ENCODE data around the gene SLC6A3. TPM values are rescaled to one million over a fixed set of nuclear protein-coding genes. Genes with fewer than 3 reads are reported as not detected.

SLC6A3 gene
- total RNA-seq, 1 donor: not detected

- no peak overlapping the region for H2AFZ ChIP-seq (ENCODE audit: low read length)
- no peaks in the 10 kb centered on the region for H3K36me3 ChIP-seq (ENCODE audit: insufficient read depth, low read length)
- H3K27me3 ChIP-seq (ENCODE audit: insufficient read depth, low read length): no peaks in the 10 kb centered on the region
- TF ChIP-seq CTCF (IDR thresholded peaks at IDR 0.05; ENCODE audit: extremely low read depth, low read depth, low read length): no peak
- no peak overlapping the region for H3K4me2 ChIP-seq (ENCODE audit: insufficient read depth, low read length)
- H3K27ac ChIP-seq (ENCODE audit: low read depth, low read length): no peak overlapping the region
- no peaks in the 10 kb centered on the region for H3K4me1 ChIP-seq (ENCODE audit: insufficient read depth, low read length)
- no peaks in the 10 kb centered on the region for H3K79me2 ChIP-seq (ENCODE audit: insufficient read depth, low read length)
- H3K4me3 ChIP-seq (ENCODE audit: insufficient read depth, low read length): no peak overlapping the region
- H4K20me1 ChIP-seq (ENCODE audit: insufficient read depth, low read length): no peaks in the 10 kb centered on the region
- H3K9me3 ChIP-seq (ENCODE audit: low read depth, low read length): no peaks in the 10 kb centered on the region
- no peak for DNase-seq (ENCODE audit: insufficient read length, low spot score, missing footprints)
Observed at GRCh38 chr5:1413211-1413610, 32.0 kb downstream of the SLC6A3 start.

GRCh38 chr5:1412621-1413020 lies 32.6 kb downstream of the SLC6A3 start:
- H3K79me2 ChIP-seq (ENCODE audit: insufficient read depth, low read length): no peaks in the 10 kb centered on the region
- H3K27ac ChIP-seq (ENCODE audit: low read depth, low read length): no peak overlapping the region
- H3K4me3 ChIP-seq (ENCODE audit: insufficient read depth, low read length): no peak overlapping the region
- H3K4me1 ChIP-seq (ENCODE audit: insufficient read depth, low read length): no peaks in the 10 kb centered on the region
- DNase-seq (ENCODE audit: insufficient read length, low spot score, missing footprints): no peak
- no peak overlapping the region for H2AFZ ChIP-seq (ENCODE audit: low read length)
- no peaks in the 10 kb centered on the region for H4K20me1 ChIP-seq (ENCODE audit: insufficient read depth, low read length)
- no peaks in the 10 kb centered on the region for H3K9me3 ChIP-seq (ENCODE audit: low read depth, low read length)
- peaks cover 2% of the 10 kb centered on the region for H3K27me3 ChIP-seq (ENCODE audit: insufficient read depth, low read length)
- no peaks in the 10 kb centered on the region for H3K36me3 ChIP-seq (ENCODE audit: insufficient read depth, low read length)
- TF ChIP-seq CTCF (IDR thresholded peaks at IDR 0.05; ENCODE audit: extremely low read depth, low read depth, low read length): no peak
- H3K4me2 ChIP-seq (ENCODE audit: insufficient read depth, low read length): no peak overlapping the region

GRCh38 chr5:1412163-1412562 lies 33.1 kb downstream of the SLC6A3 start:
- no peak overlapping the region for H3K27ac ChIP-seq (ENCODE audit: low read depth, low read length)
- H3K9me3 ChIP-seq (ENCODE audit: low read depth, low read length): no peaks in the 10 kb centered on the region
- TF ChIP-seq CTCF (IDR thresholded peaks at IDR 0.05; ENCODE audit: extremely low read depth, low read depth, low read length): no peak
- H3K4me3 ChIP-seq (ENCODE audit: insufficient read depth, low read length): no peak overlapping the region
- H3K4me2 ChIP-seq (ENCODE audit: insufficient read depth, low read length): no peak overlapping the region
- no peaks in the 10 kb centered on the region for H3K36me3 ChIP-seq (ENCODE audit: insufficient read depth, low read length)
- no peaks in the 10 kb centered on the region for H3K4me1 ChIP-seq (ENCODE audit: insufficient read depth, low read length)
- peaks cover 3% of the 10 kb centered on the region for H3K27me3 ChIP-seq (ENCODE audit: insufficient read depth, low read length)
- no peaks in the 10 kb centered on the region for H3K79me2 ChIP-seq (ENCODE audit: insufficient read depth, low read length)
- H4K20me1 ChIP-seq (ENCODE audit: insufficient read depth, low read length): no peaks in the 10 kb centered on the region
- no peak overlapping the region for H2AFZ ChIP-seq (ENCODE audit: low read length)
- no peak for DNase-seq (ENCODE audit: insufficient read length, low spot score, missing footprints)

GRCh38 chr5:1411099-1411498 lies 34.1 kb downstream of the SLC6A3 start:
- H3K27me3 ChIP-seq (ENCODE audit: insufficient read depth, low read length): peaks cover 3% of the 10 kb centered on the region
- no peaks in the 10 kb centered on the region for H3K79me2 ChIP-seq (ENCODE audit: insufficient read depth, low read length)
- H2AFZ ChIP-seq (ENCODE audit: low read length): no peak overlapping the region
- no peaks in the 10 kb centered on the region for H4K20me1 ChIP-seq (ENCODE audit: insufficient read depth, low read length)
- no peak overlapping the region for H3K4me2 ChIP-seq (ENCODE audit: insufficient read depth, low read length)
- no peaks in the 10 kb centered on the region for H3K9me3 ChIP-seq (ENCODE audit: low read depth, low read length)
- no peak overlapping the region for H3K27ac ChIP-seq (ENCODE audit: low read depth, low read length)
- H3K4me3 ChIP-seq (ENCODE audit: insufficient read depth, low read length): no peak overlapping the region
- no peak for TF ChIP-seq CTCF (IDR thresholded peaks at IDR 0.05; ENCODE audit: extremely low read depth, low read depth, low read length)
- no peaks in the 10 kb centered on the region for H3K4me1 ChIP-seq (ENCODE audit: insufficient read depth, low read length)
- H3K36me3 ChIP-seq (ENCODE audit: insufficient read depth, low read length): no peaks in the 10 kb centered on the region
- no peak for DNase-seq (ENCODE audit: insufficient read length, low spot score, missing footprints)
